Hepatocyte (in vitro differentiated cells): Measurements from ENCODE around the gene KLF1. TPM values are rescaled to one million over a fixed set of nuclear protein-coding genes. Genes with fewer than 3 reads are reported as not detected.

Experiments used
- DNase-seq: peaks from one replicate; pipeline ENCODE4 v3.0.0-alpha.2; 2016; ENCODE audit warnings: low spot score
- H2AFZ ChIP-seq: fragments of 200-600 bp; sonication (generic); 2 replicates; pipeline ENCODE4 v1.6.0; 2016; ENCODE audit warnings: antibody characterized with exemption, mild to moderate bottlenecking
- H3K27ac ChIP-seq: fragments of 200-600 bp; sonication (generic); 2 replicates; pipeline ENCODE4 v1.5.1; 2016; ENCODE audit warnings: mild to moderate bottlenecking
- H3K27me3 ChIP-seq: fragments of 200-600 bp; sonication (generic); 2 replicates; pipeline ENCODE4 v1.6.1; 2016
- H3K36me3 ChIP-seq: fragments of 200-600 bp; sonication (generic); replicated peaks from 2 replicates; pipeline ENCODE4 v1.5.1; 2016; ENCODE audit warnings: low read depth; ENCODE audit not compliant: insufficient read depth
- H3K4me1 ChIP-seq: fragments of 200-600 bp; sonication (generic); 2 replicates; pipeline ENCODE4 v1.5.1; 2016; ENCODE audit warnings: mild to moderate bottlenecking, moderate library complexity; ENCODE audit not compliant: insufficient read depth
- H3K4me2 ChIP-seq: fragments of 200-600 bp; sonication (generic); 2 replicates; pipeline ENCODE4 v1.6.0; 2016
- H3K4me3 ChIP-seq: fragments of 200-600 bp; sonication (generic); 2 replicates; pipeline ENCODE4 v1.5.1; 2016; ENCODE audit warnings: mild to moderate bottlenecking
- H3K79me2 ChIP-seq: fragments of 200-600 bp; sonication (generic); 2 replicates; pipeline ENCODE4 v1.6.0; 2017; ENCODE audit warnings: mild to moderate bottlenecking
- H3K9me2 ChIP-seq: fragments of 200-600 bp; sonication (generic); replicated peaks from 2 replicates; pipeline ENCODE4 v1.6.0; 2017; ENCODE audit warnings: mild to moderate bottlenecking; ENCODE audit not compliant: insufficient read depth
- H3K9me3 ChIP-seq: fragments of 200-600 bp; sonication (generic); 2 replicates; pipeline ENCODE4 v1.5.1; 2016; ENCODE audit warnings: low read depth, mild to moderate bottlenecking
- H4K20me1 ChIP-seq: fragments of 200-600 bp; sonication (generic); 2 replicates; pipeline ENCODE4 v1.6.0; 2016; ENCODE audit warnings: mild to moderate bottlenecking; ENCODE audit not compliant: insufficient read depth, poor library complexity, severe bottlenecking
- EZH2 ChIP-seq: fragments of 200-600 bp; sonication (generic); IDR thresholded peaks from 2 replicates; pipeline ENCODE4 v1.6.1; 2016; ENCODE audit warnings: antibody characterized with exemption, mild to moderate bottlenecking, borderline replicate concordance
- EZH2phosphoT487 ChIP-seq: fragments of 200-600 bp; sonication (generic); IDR thresholded peaks from one replicate; pipeline ENCODE4 v1.6.1; 2018; ENCODE audit warnings: antibody characterized with exemption, mild to moderate bottlenecking, low read depth, moderate library complexity; ENCODE audit not compliant: unreplicated experiment, severe bottlenecking
- WGBS: methylation state at CpG from one replicate; pipeline ENCODE4 v1.1.6; 2016; ENCODE audit warnings: low lambda C conversion rate; ENCODE audit errors: missing lambda C conversion rate; 5-methylcytosine and 5-hydroxymethylcytosine counted together
- polyA plus RNA-seq: library from polyadenylated mRNA; unstranded; fragments of >200 nt; fragmentation: Nextera tagmentation; extraction: Ambion mirVana; gene quantifications from 2 replicates; pipeline ENCODE4 v1.2.1, GENCODE V29; 2016
- total RNA-seq: library from RNA; depleted of rRNA; stranded (reverse); fragments of >200 nt; gene quantifications from 2 replicates; pipeline ENCODE4 v1.2.3, GENCODE V29; 2014
- TF ChIP-seq, protein P1 (sequence below): fragments of 200-600 bp; sonication (generic); IDR thresholded peaks from 2 replicates; pipeline ENCODE4 v1.5.1; 2016; ENCODE audit warnings: antibody characterized with exemption, mild to moderate bottlenecking; ENCODE audit not compliant: poor library complexity

KLF1 gene
- total and polyA plus RNA-seq, 2 experiments from 2014 or later: 0.37 TPM; not detected in 1

DNA sequence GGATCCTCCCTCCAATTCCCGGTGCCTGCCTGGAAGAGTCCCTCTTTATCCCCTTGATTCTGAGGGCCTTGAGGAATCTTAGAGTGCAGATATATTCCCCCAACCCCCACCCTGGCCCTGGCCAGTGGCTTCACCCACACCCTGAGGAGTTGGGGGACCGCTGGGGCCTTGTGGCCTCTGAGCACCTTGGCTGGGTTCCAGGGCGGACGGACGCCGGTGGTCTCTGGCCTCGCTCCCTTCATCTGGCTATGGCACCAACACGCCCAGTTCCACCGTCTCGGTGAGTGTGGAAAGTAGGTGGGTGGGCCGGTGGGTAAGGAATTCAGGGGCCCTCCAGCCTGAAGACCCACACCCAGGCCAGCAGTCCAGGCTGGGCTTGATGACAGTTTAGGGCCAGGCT, 43.7 kb downstream of the KLF1 start:
- TF ChIP-seq, protein P1, sequence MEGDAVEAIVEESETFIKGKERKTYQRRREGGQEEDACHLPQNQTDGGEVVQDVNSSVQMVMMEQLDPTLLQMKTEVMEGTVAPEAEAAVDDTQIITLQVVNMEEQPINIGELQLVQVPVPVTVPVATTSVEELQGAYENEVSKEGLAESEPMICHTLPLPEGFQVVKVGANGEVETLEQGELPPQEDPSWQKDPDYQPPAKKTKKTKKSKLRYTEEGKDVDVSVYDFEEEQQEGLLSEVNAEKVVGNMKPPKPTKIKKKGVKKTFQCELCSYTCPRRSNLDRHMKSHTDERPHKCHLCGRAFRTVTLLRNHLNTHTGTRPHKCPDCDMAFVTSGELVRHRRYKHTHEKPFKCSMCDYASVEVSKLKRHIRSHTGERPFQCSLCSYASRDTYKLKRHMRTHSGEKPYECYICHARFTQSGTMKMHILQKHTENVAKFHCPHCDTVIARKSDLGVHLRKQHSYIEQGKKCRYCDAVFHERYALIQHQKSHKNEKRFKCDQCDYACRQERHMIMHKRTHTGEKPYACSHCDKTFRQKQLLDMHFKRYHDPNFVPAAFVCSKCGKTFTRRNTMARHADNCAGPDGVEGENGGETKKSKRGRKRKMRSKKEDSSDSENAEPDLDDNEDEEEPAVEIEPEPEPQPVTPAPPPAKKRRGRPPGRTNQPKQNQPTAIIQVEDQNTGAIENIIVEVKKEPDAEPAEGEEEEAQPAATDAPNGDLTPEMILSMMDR: no peak
- no peak for TF ChIP-seq EZH2phosphoT487
- no peak for TF ChIP-seq EZH2
- Histone ChIP-seq H3K79me2 (no peaks in the 10 kb centered on the region), H3K27ac (no peak overlapping the region), H3K9me3 (no peaks in the 10 kb centered on the region), H3K27me3 (peaks cover 38% of the 10 kb centered on the region), H3K36me3 (no peaks in the 10 kb centered on the region), H3K4me2 (no peak overlapping the region), H4K20me1 (no peaks in the 10 kb centered on the region), H3K4me3 (no peak overlapping the region), H2AFZ (no peak overlapping the region), H3K9me2 (no peaks in the 10 kb centered on the region), H3K4me1 (no peaks in the 10 kb centered on the region)
- DNase-seq: no peak
- WGBS: 89% methylated on average over 11 of the region's 11 CpGs

DNA sequence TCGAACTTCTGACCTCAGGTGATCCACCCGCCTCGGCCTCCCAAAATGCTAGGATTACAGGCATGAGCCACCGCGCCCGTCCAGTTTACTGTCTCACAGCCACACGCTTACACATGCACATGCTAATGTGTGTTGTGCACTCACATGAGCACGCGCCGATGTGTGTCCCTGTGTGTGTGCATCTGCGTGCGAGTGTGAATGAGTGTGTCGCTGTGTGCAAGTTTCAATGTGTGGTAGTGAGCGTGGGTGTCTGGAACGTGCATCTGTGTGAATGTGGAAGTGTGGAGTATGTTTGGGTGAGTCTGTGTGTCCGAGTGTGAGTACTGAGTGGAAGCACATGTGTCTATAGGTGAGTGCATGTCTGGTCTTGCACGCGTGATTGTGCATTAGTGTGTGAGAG, 44.5 kb downstream of the KLF1 start:
- peaks cover 43% of the 10 kb centered on the region for H3K27me3 ChIP-seq

DNA sequence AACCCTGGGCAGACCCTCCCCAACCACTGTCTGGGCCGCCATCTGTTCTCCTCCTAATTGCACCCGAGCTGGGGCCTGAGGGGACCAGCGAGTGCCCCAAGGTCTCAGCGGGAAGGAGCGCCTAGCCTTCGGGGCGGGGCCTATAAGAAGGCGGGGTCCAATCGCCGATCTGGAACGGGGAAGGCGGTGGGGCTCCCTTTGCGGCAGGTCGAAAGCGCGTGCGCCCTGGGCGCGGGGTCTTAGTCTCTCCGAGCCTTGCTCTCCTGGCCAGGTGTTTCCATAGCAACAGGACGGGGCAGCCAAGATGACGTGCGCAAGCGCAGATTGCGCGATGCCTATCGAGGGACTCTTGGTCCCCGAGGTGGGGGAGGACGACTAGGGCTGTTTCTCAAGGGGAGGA, 45.9 kb downstream of the KLF1 start:
- H4K20me1 ChIP-seq: no peaks in the 10 kb centered on the region
- no peak overlapping the region for H3K27ac ChIP-seq
- TF ChIP-seq EZH2phosphoT487: no peak
- TF ChIP-seq EZH2: no peak
- TF ChIP-seq, protein P1: no peak
- no peaks in the 10 kb centered on the region for H3K36me3 ChIP-seq
- H3K4me3 ChIP-seq: no peak overlapping the region
- peaks cover 57% of the 10 kb centered on the region for H3K27me3 ChIP-seq
- WGBS: 1% methylated on average over 29 of the region's 29 CpGs
- no peak overlapping the region for H2AFZ ChIP-seq
- peak overlapping the region; percentile 77 for H3K4me2 ChIP-seq
- H3K4me1 ChIP-seq: no peaks in the 10 kb centered on the region
- no peaks in the 10 kb centered on the region for H3K9me2 ChIP-seq
- no peaks in the 10 kb centered on the region for H3K9me3 ChIP-seq
- peak; percentile 77 for DNase-seq
- no peaks in the 10 kb centered on the region for H3K79me2 ChIP-seq

More for the DNA sequence above, 44.5 kb downstream of the KLF1 start:
- Histone ChIP-seq H3K9me3 (no peaks in the 10 kb centered on the region), H3K4me3 (no peak overlapping the region), H3K36me3 (no peaks in the 10 kb centered on the region), H2AFZ (no peak overlapping the region), H3K79me2 (no peaks in the 10 kb centered on the region), H4K20me1 (no peaks in the 10 kb centered on the region), H3K27ac (no peak overlapping the region), H3K9me2 (no peaks in the 10 kb centered on the region), H3K4me2 (no peak overlapping the region), H3K4me1 (no peaks in the 10 kb centered on the region)
- DNase-seq: no peak
- 96% methylated on average over 18 of the region's 18 CpGs for WGBS
- TF ChIP-seq EZH2phosphoT487 (no peak), EZH2 (no peak)
- TF ChIP-seq, protein P1: no peak
